ENCODE measurements around the gene SDK2.

SDK2 gene

GRCh38 chr17:73616873-73617404, 27.3 kb downstream of the SDK2 start:
- no peak for DNase-seq (ENCODE audit: extremely low read depth, low read depth)
- no peak for TF ChIP-seq CTCF (IDR thresholded peaks at IDR 0.05; ENCODE audit: low read depth, low read length)

DNA sequence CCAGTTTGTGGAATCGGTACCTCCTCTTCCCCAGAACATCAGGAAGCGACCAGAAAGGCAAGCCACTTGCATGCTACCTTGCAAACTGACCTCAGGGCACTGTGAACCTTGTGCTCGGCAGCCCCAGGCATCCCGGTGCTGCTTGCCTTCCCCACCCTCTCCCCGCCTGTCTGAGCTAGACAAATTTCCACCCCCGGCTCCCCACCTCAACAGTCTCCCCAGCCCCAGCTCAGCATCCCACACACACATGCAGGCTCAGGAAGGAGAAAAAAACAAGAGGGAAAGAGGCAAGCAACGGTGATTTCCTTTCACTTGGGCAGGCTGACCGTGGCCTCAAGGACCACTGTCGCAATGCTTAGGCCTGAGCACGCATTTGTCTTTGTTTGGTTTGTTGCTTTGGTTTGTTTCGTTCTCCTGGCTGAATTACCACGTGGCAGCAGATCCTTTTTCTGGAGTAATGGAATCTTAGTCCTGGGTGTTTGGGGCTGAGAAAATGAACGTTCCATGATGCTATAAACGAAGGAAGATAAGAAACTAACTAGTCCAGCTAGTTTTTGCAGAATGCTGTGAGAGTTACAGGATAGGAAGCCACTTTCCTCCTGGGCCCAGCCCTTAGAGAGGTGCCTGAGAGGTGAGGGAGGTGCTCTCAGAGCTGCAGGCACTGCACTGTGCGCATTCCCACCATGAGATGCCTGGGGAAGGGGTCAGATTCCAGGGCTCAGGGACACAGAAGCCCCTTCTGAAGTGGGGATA, 27.9 kb downstream of the SDK2 start:
- no peak for TF ChIP-seq CTCF (IDR thresholded peaks at IDR 0.05; ENCODE audit: low read depth, low read length)
- no peak for DNase-seq (ENCODE audit: extremely low read depth, low read depth)

DNA sequence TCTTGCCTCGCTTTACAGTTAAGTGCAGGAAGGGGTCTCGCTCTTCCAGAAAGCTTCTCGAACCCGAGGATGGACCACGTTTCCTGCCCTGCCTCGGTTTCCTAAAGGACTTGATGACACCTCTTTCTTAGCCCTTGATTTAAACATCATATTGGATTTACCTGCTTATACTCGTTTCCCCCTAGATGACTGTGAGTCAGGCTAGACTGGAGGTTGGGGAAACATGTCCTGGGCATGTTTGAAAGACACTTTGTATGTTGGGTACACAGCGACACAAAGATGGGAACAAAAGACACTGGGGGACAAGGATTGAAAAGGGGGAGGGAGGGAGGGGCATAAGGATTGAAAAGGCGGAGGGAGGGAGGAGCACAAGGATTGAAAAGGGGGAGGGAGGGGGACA, 30.0 kb downstream of the SDK2 start:
- no peak for DNase-seq (ENCODE audit: extremely low read depth, low read depth)
- TF ChIP-seq CTCF (IDR thresholded peaks at IDR 0.05; ENCODE audit: low read depth, low read length): no peak

- no peak for TF ChIP-seq CTCF (IDR thresholded peaks at IDR 0.05; ENCODE audit: low read depth, low read length)
- DNase-seq (ENCODE audit: extremely low read depth, low read depth): no peak
Measured at GRCh38 chr17:73613271-73614233, 30.7 kb downstream of the SDK2 start.

DNA sequence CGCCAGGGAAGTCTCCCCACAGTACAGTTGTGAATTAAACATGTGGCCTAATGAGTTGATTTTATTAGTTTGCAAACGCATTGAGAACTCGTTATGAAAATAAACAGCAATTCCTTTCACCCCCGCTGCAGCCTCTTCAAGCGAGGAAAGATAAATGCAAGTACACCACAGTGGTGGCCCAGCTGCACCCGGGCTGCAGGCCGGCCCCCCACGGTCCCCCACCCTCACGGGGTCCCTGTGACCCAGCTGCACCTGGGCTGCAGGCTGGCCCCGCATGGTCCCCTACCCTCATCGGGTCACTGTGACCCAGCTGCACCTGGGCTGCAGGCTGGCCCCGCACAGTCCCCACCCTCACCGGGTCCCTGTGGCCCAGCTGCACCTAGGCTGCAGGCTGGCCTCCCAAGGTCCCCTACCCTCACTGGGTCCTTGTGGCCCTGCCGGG, 32.2 kb downstream of the SDK2 start:
- TF ChIP-seq CTCF (IDR thresholded peaks at IDR 0.05; ENCODE audit: low read depth, low read length): no peak
- no peak for DNase-seq (ENCODE audit: extremely low read depth, low read depth)

- no peak for DNase-seq (ENCODE audit: extremely low read depth, low read depth)
- TF ChIP-seq CTCF (IDR thresholded peaks at IDR 0.05; ENCODE audit: low read depth, low read length): no peak
Measured at GRCh38 chr17:73611630-73612029, 32.6 kb downstream of the SDK2 start.
